ENCODE results near the gene BAZ1B. TPM values are rescaled to one million over a fixed set of nuclear protein-coding genes. Genes with fewer than 3 reads are reported as not detected.

BAZ1B gene
- total and polyA plus RNA-seq, 9 of the 15 experiments (the other 6 are each of a cell fraction or from before 2014, with no cell fraction given) = 15.0 to 134 (median 79.5) TPM

DNA sequence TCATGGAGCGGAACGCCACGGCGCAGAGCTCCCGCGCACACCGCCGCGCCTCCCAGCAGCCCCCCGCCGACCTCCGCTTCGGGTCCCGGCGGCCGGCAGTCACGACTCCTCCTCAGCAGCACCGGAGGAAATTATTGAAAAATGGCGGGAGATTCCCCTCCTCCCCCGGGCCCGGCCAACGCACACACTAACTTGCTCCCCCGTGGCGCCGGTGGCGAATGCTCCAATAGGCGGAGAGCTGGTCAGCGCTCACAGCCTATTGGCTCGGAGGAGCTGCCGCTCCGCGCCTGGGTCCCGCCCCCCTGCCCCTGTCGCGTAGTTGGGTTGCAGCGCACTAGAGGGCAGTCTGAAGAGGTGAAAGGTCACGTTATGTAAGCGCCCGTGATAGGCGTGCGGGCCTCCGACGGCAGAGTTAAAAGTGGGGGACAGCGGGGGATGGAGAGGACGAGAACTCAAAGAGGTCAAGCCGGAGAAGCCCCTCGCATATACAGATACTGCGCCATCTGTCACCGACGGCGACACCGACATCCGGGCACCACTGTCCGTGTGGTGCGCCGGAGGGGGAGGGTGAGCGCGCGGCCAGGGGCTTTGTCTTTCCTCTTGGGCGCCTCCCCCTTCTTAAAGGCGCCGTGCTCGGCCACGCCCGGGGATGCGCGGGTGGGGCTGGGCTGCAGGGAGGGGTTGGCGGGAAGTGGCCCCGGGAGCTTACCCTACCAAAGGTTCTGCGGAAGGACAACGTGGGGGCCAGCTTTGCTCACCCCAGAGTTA is at the start of gene BAZ1B (continued):
- TF ChIP-seq, protein P1, sequence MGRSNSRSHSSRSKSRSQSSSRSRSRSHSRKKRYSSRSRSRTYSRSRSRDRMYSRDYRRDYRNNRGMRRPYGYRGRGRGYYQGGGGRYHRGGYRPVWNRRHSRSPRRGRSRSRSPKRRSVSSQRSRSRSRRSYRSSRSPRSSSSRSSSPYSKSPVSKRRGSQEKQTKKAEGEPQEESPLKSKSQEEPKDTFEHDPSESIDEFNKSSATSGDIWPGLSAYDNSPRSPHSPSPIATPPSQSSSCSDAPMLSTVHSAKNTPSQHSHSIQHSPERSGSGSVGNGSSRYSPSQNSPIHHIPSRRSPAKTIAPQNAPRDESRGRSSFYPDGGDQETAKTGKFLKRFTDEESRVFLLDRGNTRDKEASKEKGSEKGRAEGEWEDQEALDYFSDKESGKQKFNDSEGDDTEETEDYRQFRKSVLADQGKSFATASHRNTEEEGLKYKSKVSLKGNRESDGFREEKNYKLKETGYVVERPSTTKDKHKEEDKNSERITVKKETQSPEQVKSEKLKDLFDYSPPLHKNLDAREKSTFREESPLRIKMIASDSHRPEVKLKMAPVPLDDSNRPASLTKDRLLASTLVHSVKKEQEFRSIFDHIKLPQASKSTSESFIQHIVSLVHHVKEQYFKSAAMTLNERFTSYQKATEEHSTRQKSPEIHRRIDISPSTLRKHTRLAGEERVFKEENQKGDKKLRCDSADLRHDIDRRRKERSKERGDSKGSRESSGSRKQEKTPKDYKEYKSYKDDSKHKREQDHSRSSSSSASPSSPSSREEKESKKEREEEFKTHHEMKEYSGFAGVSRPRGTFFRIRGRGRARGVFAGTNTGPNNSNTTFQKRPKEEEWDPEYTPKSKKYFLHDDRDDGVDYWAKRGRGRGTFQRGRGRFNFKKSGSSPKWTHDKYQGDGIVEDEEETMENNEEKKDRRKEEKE (IDR thresholded peaks at IDR 0.05; ENCODE audit: borderline replicate concordance in 1 of 2, control insufficient read depth in 1 of 2, low read depth in 2 of 2, low read length in 1 of 2) = no peak
- TF ChIP-seq RCOR1 (IDR thresholded peaks at IDR 0.05; ENCODE audit: borderline replicate concordance in 1 of 2, low read depth in 2 of 2, low read length in 2 of 2) (peak; percentile 47 to 69; a peak in 3 of 4 replicates), SRSF9 (IDR thresholded peaks at IDR 0.05; ENCODE audit: borderline replicate concordance, low read depth, low read length) (no peak), RBM15 (IDR thresholded peaks at IDR 0.05; ENCODE audit: insufficient read depth, low read length) (no peak), TAF1 (IDR thresholded peaks at IDR 0.05; ENCODE audit: control insufficient read depth, extremely low read depth, insufficient read depth, low read length, severe bottlenecking) (peak; percentile 91), SREBF2 (CRISPR knock-in tag; IDR thresholded peaks at IDR 0.05) (no peak), ARID1B (IDR thresholded peaks at IDR 0.05) (0 out of 2 replicates have a peak, but pooled peaks have one; percentile 45)
- TF ChIP-seq, protein P2, sequence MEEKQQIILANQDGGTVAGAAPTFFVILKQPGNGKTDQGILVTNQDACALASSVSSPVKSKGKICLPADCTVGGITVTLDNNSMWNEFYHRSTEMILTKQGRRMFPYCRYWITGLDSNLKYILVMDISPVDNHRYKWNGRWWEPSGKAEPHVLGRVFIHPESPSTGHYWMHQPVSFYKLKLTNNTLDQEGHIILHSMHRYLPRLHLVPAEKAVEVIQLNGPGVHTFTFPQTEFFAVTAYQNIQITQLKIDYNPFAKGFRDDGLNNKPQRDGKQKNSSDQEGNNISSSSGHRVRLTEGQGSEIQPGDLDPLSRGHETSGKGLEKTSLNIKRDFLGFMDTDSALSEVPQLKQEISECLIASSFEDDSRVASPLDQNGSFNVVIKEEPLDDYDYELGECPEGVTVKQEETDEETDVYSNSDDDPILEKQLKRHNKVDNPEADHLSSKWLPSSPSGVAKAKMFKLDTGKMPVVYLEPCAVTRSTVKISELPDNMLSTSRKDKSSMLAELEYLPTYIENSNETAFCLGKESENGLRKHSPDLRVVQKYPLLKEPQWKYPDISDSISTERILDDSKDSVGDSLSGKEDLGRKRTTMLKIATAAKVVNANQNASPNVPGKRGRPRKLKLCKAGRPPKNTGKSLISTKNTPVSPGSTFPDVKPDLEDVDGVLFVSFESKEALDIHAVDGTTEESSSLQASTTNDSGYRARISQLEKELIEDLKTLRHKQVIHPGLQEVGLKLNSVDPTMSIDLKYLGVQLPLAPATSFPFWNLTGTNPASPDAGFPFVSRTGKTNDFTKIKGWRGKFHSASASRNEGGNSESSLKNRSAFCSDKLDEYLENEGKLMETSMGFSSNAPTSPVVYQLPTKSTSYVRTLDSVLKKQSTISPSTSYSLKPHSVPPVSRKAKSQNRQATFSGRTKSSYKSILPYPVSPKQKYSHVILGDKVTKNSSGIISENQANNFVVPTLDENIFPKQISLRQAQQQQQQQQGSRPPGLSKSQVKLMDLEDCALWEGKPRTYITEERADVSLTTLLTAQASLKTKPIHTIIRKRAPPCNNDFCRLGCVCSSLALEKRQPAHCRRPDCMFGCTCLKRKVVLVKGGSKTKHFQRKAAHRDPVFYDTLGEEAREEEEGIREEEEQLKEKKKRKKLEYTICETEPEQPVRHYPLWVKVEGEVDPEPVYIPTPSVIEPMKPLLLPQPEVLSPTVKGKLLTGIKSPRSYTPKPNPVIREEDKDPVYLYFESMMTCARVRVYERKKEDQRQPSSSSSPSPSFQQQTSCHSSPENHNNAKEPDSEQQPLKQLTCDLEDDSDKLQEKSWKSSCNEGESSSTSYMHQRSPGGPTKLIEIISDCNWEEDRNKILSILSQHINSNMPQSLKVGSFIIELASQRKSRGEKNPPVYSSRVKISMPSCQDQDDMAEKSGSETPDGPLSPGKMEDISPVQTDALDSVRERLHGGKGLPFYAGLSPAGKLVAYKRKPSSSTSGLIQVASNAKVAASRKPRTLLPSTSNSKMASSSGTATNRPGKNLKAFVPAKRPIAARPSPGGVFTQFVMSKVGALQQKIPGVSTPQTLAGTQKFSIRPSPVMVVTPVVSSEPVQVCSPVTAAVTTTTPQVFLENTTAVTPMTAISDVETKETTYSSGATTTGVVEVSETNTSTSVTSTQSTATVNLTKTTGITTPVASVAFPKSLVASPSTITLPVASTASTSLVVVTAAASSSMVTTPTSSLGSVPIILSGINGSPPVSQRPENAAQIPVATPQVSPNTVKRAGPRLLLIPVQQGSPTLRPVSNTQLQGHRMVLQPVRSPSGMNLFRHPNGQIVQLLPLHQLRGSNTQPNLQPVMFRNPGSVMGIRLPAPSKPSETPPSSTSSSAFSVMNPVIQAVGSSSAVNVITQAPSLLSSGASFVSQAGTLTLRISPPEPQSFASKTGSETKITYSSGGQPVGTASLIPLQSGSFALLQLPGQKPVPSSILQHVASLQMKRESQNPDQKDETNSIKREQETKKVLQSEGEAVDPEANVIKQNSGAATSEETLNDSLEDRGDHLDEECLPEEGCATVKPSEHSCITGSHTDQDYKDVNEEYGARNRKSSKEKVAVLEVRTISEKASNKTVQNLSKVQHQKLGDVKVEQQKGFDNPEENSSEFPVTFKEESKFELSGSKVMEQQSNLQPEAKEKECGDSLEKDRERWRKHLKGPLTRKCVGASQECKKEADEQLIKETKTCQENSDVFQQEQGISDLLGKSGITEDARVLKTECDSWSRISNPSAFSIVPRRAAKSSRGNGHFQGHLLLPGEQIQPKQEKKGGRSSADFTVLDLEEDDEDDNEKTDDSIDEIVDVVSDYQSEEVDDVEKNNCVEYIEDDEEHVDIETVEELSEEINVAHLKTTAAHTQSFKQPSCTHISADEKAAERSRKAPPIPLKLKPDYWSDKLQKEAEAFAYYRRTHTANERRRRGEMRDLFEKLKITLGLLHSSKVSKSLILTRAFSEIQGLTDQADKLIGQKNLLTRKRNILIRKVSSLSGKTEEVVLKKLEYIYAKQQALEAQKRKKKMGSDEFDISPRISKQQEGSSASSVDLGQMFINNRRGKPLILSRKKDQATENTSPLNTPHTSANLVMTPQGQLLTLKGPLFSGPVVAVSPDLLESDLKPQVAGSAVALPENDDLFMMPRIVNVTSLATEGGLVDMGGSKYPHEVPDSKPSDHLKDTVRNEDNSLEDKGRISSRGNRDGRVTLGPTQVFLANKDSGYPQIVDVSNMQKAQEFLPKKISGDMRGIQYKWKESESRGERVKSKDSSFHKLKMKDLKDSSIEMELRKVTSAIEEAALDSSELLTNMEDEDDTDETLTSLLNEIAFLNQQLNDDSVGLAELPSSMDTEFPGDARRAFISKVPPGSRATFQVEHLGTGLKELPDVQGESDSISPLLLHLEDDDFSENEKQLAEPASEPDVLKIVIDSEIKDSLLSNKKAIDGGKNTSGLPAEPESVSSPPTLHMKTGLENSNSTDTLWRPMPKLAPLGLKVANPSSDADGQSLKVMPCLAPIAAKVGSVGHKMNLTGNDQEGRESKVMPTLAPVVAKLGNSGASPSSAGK (IDR thresholded peaks at IDR 0.05) = peak; percentile 83
